HS-27A (cell line): ENCODE measurements around the gene LRP1B.
"Not testable (repeated sequence)": the region's sequence is repeated elsewhere in the genome, so short reads cannot be mapped to it uniquely, and the experiment has no call there.

Source experiments
- DNase-seq: peaks from one replicate; pipeline ENCODE4 v3.0.0-alpha.2; 2012; ENCODE audit warnings: low read depth, missing footprints

The LRP1B gene

DNA sequence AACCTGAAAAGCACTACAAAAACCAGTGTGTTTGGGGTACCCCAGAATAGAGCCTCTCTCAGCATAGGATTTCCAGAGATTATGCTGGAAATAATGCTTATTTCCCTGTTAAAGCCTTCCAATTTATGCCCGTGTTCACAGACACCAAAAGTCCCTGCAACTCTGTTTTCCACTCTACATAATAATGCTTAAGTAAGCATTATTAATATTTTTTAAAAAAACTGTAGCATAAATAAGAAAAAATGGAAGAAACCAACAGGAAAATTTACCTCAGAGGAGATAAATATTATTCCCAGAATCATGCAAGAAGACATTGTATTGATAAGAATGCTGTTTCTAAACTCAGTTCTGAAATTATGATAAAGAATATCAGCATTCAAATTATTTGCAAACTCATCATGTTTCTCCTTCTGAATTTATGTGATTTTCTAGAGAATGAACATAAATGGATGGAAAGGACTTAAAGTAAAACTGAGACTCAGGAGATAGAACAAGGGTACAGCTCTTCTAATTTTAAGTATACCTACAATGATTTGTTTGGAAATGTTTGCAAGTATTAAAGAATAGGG is 241.7 kb downstream of the LRP1B start:
- no peak for DNase-seq

DNA sequence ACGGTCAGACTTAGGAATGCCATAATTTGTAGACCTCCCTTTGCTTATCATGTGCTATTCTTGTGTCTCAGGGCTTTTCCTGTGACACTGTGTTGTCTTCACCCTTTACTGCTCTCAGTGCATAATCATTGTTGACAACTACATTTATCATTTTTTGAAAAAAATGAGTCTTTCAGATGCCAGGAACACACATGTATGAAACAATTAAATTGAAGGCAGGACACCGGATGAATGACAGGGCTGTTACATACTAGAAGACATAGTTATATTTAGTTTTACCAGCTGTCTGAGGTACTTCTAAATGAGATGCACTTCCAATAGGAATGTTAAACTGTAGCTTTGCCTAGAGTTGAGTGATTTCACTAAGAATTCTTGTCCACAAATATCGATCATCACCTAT is 243.5 kb downstream of the LRP1B start:
- no peak for DNase-seq

GRCh38 chr2:141878016-141878415 is 252.8 kb downstream of the LRP1B start:
- no peak for DNase-seq

GRCh38 chr2:141871913-141872634 is 258.7 kb downstream of the LRP1B start:
- no peak for DNase-seq

- no peak for DNase-seq
These were observed 261.2 kb downstream of the LRP1B start for GRCh38 chr2:141869572-141869971.

- DNase-seq: no peak
These were observed 266.9 kb downstream of the LRP1B start for GRCh38 chr2:141863964-141864363.

DNA sequence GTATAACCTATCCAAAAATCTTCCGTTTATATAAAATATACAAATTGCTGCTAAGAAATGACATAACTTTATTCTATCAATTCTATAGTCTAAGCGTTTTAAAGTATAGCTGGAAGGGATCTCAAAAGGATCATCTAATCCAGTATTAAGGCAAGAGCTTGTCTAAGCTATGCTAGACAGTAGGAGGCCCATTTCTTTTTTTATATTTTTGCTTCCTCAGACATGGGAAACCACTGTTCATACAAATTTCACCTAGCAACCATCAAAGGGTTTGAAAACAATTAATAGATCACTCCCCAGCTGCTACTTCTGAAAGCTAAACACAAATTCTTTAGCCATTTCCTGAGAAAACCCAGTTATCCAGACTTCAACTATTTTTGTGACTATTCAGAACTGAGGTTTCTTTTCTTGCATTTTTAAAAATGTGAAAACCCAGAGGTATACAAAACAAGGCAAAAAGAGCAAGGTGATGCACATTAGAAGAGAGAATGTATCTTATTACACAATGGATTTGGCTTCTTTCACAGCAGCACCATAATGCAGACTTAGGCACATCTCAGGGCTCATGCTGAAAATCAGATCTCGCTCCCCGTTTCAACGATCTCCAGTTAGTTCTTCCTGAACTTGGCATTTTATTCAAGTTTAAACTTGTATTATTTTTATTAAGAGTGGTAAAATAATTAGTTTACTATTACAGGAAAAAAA is 274.4 kb downstream of the LRP1B start:
- no peak for DNase-seq

DNA sequence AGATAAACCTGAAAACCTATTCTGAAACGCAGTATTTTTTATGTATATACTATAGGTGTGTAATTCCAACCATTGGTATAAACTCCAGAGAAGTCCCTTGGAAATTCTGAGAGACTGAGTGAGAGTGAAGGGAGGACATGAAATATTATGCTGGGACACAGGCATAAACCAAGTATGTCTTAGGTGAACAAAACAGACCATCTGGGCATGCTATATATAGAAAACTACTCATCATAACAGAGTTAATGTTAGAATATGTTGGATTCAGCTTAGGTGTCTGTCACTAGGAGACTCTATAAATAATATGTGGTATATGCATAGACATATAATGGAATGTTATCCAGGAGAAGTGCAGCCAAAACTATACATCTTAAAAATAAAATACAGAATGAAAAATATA is 282.6 kb downstream of the LRP1B start:
- no peak for DNase-seq

DNA sequence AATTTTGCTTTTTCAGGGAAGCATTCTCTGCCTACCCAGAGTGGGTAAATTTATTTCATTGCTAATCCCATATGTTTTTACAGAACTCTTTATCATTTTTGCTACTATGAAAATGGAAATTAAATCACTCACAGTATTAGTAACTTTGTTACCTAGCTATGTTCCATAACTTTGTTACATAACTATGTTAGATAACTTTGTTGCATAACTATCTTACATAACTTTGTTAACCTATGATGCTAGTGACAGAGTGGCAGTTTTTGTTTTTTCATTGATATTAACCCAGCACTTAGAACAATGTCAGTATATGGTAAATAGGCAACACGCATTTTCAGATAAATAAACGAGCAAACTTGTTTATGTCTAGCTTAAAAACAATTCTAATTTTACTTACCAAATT is 286.6 kb downstream of the LRP1B start:
- DNase-seq: no peak

DNA sequence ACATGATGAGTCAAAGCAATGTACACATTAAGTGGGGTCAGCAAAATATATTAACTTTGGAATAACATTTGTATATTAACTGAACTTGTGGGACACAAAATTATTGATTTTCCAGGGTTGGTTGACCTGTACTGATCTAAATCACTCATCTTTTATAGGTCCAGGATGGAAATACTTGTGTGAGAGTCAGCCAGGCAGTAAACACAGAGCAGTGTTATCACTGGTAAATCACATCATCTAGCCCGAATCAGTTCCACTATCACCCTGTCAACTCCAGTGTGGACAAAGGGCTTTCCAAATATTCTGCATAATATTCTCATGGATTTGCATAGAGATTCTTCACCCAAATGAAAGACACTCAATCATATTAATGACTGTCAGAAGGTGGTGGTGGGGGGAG is 295.7 kb downstream of the LRP1B start:
- DNase-seq: no peak

GRCh38 chr2:141828761-141829160 is 302.1 kb downstream of the LRP1B start:
- no peak for DNase-seq

GRCh38 chr2:141824790-141825189 is 306.0 kb downstream of the LRP1B start:
- no peak for DNase-seq

- DNase-seq: no peak
These were observed 309.9 kb downstream of the LRP1B start for GRCh38 chr2:141820893-141821292.

- DNase-seq: not testable (repeated sequence)
These were observed 315.5 kb downstream of the LRP1B start for GRCh38 chr2:141815320-141815719.

DNA sequence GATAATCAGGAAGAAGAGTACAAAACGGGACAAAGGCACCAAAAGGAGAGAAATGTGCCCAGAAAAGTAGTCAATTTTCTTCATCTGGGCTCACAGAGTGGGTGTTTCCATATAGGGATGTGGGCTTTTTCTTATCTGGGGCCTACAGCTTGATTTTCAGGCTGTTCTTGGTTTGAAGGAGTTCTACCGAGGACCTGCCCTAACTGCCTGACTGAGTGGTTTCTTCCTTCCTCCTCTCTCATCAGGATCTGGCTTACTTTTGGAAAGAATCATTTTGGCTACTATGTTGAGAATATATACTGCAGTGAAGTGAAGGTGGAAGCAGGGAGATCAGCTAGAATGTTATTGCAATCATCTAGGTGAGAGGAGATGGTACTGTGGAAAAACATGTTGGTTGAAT is 316.7 kb downstream of the LRP1B start:
- DNase-seq: no peak

DNA sequence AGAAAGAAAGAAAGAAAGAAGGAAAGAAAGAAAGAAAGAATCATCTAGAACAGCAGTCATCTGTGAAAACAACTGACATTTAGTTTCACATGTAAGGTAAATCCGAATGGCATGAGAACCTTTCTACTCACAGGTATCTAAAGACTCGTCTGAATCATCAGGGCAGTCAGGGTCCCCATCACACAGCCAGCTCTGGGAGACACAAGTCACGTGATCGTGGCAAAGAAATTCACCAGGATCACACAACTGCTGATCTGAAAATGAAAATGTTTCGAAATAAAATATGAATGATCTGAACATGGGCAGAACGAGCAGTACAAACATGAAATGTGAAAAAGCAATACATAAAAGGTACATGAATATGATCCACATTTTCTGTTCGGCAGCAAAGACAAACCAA is 320.7 kb downstream of the LRP1B start:
- no peak for DNase-seq

DNA sequence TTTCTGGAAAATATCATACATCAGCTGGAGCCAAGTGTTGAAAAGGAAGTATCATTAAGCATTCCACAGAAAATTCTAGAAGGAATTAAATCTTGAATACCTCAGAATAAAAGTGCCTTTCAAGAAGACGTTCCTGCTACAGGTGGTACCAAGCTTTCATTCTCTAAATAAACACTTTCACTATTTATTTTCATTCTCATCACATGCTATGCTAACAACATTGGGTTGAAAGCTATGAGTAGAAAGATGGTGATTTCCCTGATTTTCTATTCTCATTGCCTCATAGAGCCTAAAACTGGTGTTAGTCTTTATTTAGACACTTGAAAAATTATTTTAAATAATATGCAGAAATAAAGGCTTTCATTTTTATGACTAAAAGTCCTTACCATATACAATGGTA is 324.7 kb downstream of the LRP1B start:
- DNase-seq: no peak

DNA sequence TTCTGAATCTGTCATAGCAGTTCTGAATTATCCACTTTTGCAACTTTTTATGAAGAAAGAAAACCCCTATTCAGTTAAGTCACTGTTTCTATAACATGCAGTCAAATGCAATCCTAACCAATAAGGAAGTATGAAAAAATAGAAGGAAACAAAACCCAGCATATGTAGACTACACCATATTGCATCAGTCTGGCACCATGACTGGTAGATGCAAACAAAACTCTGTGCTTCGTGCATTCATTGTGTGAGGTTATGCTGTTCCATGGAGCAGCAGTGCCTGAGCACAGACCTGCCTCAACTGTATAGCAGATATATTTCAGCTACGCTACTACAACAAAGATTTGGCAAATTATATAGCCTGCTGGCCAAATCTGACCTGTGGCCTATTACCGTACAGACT is 325.5 kb downstream of the LRP1B start:
- no peak for DNase-seq

DNA sequence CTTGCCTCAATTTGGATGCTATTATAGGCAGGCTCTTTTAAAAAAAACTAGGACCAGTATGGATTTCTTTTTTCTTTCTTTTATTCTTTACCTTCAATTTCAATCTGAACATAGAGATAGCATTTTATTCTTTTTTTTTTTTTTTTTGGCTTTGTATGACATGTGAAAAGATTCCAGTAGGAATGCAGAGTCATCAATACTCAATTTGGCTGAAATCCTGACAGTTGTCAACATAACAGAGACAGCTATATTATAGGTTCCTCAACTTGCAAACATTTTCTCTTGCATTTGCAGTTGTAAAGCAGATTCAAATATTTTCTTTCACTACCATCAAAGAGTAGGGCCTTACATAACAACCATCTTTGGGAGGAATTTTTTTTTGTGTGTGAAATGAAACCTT is 334.4 kb downstream of the LRP1B start:
- DNase-seq: no peak

DNA sequence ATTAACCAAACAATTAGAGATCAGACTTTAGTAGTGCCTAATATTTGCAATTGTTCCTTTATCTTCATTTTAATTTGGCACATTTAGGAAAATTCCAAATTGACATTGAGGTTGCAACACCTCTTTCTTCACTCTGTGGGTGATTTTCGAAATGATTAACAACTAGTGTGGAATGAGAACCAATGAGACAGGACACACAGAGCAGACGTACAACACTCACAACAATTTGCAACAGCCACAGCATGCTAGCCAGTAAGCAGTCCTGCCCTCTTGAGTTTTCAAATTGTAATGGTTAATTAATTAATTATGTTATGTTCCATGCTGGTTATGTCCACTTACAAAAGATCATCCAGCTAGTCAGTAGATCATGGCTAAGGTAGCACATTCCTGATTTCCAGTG is 339.3 kb downstream of the LRP1B start:
- no peak for DNase-seq

GRCh38 chr2:141782574-141782973 is 348.2 kb downstream of the LRP1B start:
- no peak for DNase-seq

DNA sequence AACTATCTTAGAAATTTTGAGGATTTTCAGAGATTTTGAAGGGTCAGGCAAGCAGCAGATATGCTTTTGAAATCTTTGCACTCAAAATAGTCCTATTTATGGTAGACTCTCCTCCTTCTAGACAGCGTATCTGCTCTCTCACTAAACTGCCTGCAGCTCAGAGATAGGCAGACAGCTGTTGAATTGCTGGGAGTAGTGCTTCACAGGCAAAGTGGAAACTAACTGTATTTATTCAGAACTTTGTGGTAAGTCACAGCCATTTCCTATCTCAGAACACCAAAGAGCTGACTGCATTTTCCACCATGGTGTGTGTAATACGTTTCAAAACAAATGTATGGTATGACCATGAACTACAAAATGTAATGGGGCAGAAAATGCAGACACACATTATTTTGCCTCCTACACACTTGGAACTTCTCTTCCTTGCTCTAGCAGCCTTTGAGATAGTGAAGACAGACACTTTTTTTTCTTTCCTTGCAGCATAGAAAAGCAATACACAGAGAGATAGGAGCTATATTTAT is 352.4 kb downstream of the LRP1B start:
- no peak for DNase-seq

DNA sequence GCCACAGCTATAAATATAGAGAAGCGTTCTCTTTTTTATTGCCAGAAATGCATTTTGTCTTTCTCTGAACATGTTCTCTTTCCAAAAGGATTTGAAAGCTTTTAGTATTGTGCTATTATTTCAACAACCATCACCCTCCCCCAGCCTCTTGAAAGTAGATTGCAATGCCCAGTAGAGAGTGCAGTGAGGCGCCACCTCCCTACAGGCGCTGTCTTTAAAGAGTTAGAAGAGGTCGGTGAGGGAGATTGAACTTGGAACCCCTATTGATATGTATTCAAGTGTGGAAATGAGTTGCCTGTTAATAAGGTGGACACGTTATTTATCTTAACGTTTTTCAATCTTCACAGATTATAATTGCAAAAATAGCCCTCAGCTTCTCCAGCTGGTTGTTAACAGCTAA is 360.3 kb downstream of the LRP1B start:
- no peak for DNase-seq
